Endothelial cell of umbilical vein (primary cell): ENCODE results near the gene DDX52. TPM values are rescaled to one million over a fixed set of nuclear protein-coding genes. Genes with fewer than 3 reads are reported as not detected.

Experiments
- BruUV-seq: library from RNA; stranded (reverse); fragments of 400-500 nt; replicated peaks from 2 replicates; lab custom pipeline; 2021; lab: Mats Ljungman, UMichigan
- CTCF ChIA-PET: fragments of 300-600, 350-600 bp; sonication (Branson Sonifier 250); formaldehyde crosslinking; loops from one replicate; lab custom pipeline; 2021; ENCODE audit warnings: antibody characterized with exemption, inconsistent platforms; lab: Charles Lee
- POLR2A ChIA-PET: fragments of 300-600, 350-600 bp; sonication (Branson Sonifier 250); formaldehyde crosslinking; loops from one replicate; lab custom pipeline; 2021; ENCODE audit warnings: antibody characterized with exemption, inconsistent platforms; lab: Charles Lee
- DNase-seq: peaks from one replicate; pipeline ENCODE4 v3.0.0-alpha.2; 2011; ENCODE audit warnings: low read depth, low spot score
- FAIRE-seq: peaks from 2 replicates; lab custom pipeline; 2011; peaks lifted over from hg19 to GRCh38; lab: Jason Lieb, UNC
- H2AFZ ChIP-seq: 2 replicates; pipeline ENCODE4 v1.6.0; 2012; ENCODE audit warnings: low read depth, low read length, control low read depth, inconsistent platforms
- H3K27ac ChIP-seq: 2 replicates; pipeline ENCODE4 v1.5.1; 2011; ENCODE audit warnings: low read depth, mild to moderate bottlenecking, control low read depth, low read length, moderate library complexity; ENCODE audit not compliant: insufficient read depth
- H3K27me3 ChIP-seq, 2 experiments: 2 replicates each; pipeline versions ENCODE4 v1.6.0 to v1.6.1; 2011; ENCODE audit warnings: low read length in 2 of 2, mixed read lengths in 1 of 2; ENCODE audit not compliant: control insufficient read depth in 2 of 2, insufficient read depth in 2 of 2
- H3K36me3 ChIP-seq, 2 experiments: 2 replicates in 1 of 2; 3 replicates in 1 of 2; pipeline ENCODE4 v1.5.1; 2011; ENCODE audit warnings: low read length in 2 of 2, mild to moderate bottlenecking in 1 of 2, moderate library complexity in 1 of 2; ENCODE audit not compliant: control insufficient read depth in 2 of 2, insufficient read depth in 2 of 2; ENCODE audit errors: extremely low read depth in 1 of 2
- H3K4me1 ChIP-seq: 3 replicates; pipeline ENCODE4 v1.5.1; 2011; ENCODE audit warnings: mild to moderate bottlenecking, low read length; ENCODE audit not compliant: control insufficient read depth, insufficient read depth; ENCODE audit errors: extremely low read depth
- H3K4me2 ChIP-seq: 2 replicates; pipeline ENCODE4 v1.6.1; 2011; ENCODE audit warnings: low read length, control low read depth, mixed read lengths; ENCODE audit not compliant: insufficient read depth
- H3K4me3 ChIP-seq, 3 experiments: fragments of 200-600 bp in 1 of 3; sonication (generic), shearing (Covaris generic) in 1 of 3; replicated peaks in 1 of 3; 2 replicates each; pipeline ENCODE4 v1.5.1; 2011 to 2016; ENCODE audit warnings: control low read depth in 3 of 3, low read length in 3 of 3, mild to moderate bottlenecking in 2 of 3, inconsistent platforms in 1 of 3, low read depth in 1 of 3, moderate library complexity in 1 of 3; ENCODE audit not compliant: insufficient read depth in 1 of 3
- H3K79me2 ChIP-seq: 2 replicates; pipeline ENCODE4 v1.6.0; 2012; ENCODE audit warnings: low read length, inconsistent platforms; ENCODE audit not compliant: control insufficient read depth, insufficient read depth
- H3K9ac ChIP-seq: replicated peaks from 2 replicates; pipeline ENCODE3; 2011; ENCODE audit warnings: low read length, control low read depth; ENCODE audit not compliant: insufficient read depth; ENCODE audit errors: extremely low read depth
- H3K9me1 ChIP-seq: replicated peaks from 3 replicates; pipeline ENCODE4 v1.6.0; 2011; ENCODE audit warnings: mild to moderate bottlenecking, low read length; ENCODE audit not compliant: control insufficient read depth, insufficient read depth; ENCODE audit errors: extremely low read depth
- H3K9me3 ChIP-seq: replicated peaks from 2 replicates; pipeline ENCODE4 v1.5.1; 2012; ENCODE audit warnings: low read length, inconsistent platforms; ENCODE audit not compliant: control insufficient read depth, insufficient read depth
- H4K20me1 ChIP-seq: replicated peaks from 2 replicates; pipeline ENCODE3; 2011; ENCODE audit warnings: mild to moderate bottlenecking, low read length; ENCODE audit not compliant: control insufficient read depth, insufficient read depth; ENCODE audit errors: extremely low read depth
- EZH2 ChIP-seq: IDR thresholded peaks from 2 replicates; pipeline ENCODE4 v1.6.1; 2012; ENCODE audit warnings: borderline replicate concordance, low read depth, mild to moderate bottlenecking, moderate library complexity, low read length, inconsistent platforms; ENCODE audit not compliant: severe bottlenecking
- FOS ChIP-seq: IDR thresholded peaks from 2 replicates; pipeline ENCODE4 v1.6.1; 2011; ENCODE audit warnings: mild to moderate bottlenecking, low read length, moderate library complexity, borderline replicate concordance; ENCODE audit not compliant: insufficient read depth
- GATA2 ChIP-seq: IDR thresholded peaks from 2 replicates; pipeline ENCODE4 v1.7.0; 2011; ENCODE audit warnings: low read depth, mild to moderate bottlenecking, moderate library complexity, mixed read lengths, low read length; ENCODE audit not compliant: insufficient read length, insufficient read depth
- JUN ChIP-seq: IDR thresholded peaks from 2 replicates; pipeline ENCODE4 v1.6.1; 2011; ENCODE audit warnings: borderline replicate concordance, low read depth; ENCODE audit not compliant: insufficient read length, insufficient read depth
- MYC ChIP-seq: IDR thresholded peaks from one replicate; pipeline ENCODE4 v1.6.1; 2011; ENCODE audit warnings: mild to moderate bottlenecking, low read depth, low read length
- POLR2A ChIP-seq: IDR thresholded peaks from 2 replicates; pipeline ENCODE4 v1.6.1; 2012; ENCODE audit warnings: low read depth, mild to moderate bottlenecking, control low read depth, low read length
- POLR2AphosphoS5 ChIP-seq: IDR thresholded peaks from 2 replicates; pipeline ENCODE4 v1.6.1; 2012; ENCODE audit warnings: low read depth, mild to moderate bottlenecking, control low read depth, low read length, moderate library complexity; ENCODE audit not compliant: insufficient read depth
- dilution Hi-C: fragments of 300-500 bp; cut with MboI; formaldehyde crosslinking; loops from one replicate; pipeline ENCODE4 v1.15.0; 2019; ENCODE audit warnings: low sequenced_read_pairs; ENCODE audit not compliant: extremely low pct_ligation_motif_present
- intact Hi-C: fragments of 100-400 bp; cut with micrococcal nuclease; formaldehyde crosslinking; loops from one replicate; pipeline ENCODE4 v1.10.0; 2022
- polyA plus RNA-seq, 4 experiments: library from polyadenylated mRNA; depleted of rRNA in 3 of 4; stranded (reverse) in 3 of 4; unstranded in 1 of 4; fragments of >200 nt; gene quantifications; 2 replicates each; pipeline versions ENCODE4 v1.2.1 to v1.2.3, GENCODE V29; 2011 to 2012; ENCODE audit warnings: missing spikeins in 1 of 4
- total RNA-seq: library from RNA; stranded (reverse); gene quantifications from 2 replicates; pipeline ENCODE4 v1.2.3, GENCODE V29; 2021
- TF ChIP-seq, protein P1 (sequence below): IDR thresholded peaks from 2 replicates; pipeline ENCODE4 v1.6.1; 2011; ENCODE audit not compliant: insufficient read depth, insufficient read length
- TF ChIP-seq, protein P2 (sequence below), 2 donors: IDR thresholded peaks; 1 replicate in 1 of 2; 2 replicates in 1 of 2; pipeline ENCODE4 v1.5.1; 2011; ENCODE audit warnings: low read length in 2 of 2, mild to moderate bottlenecking in 2 of 2, moderate library complexity in 2 of 2, control low read depth in 1 of 2, inconsistent platforms in 1 of 2, low read depth in 1 of 2; ENCODE audit not compliant: insufficient read depth in 1 of 2; ENCODE audit errors: extremely low read depth in 1 of 2

Gene DDX52
- total and polyA plus RNA-seq, 2 donors (not counting 3 experiments of a cell fraction or from before 2014, with no cell fraction given): 12.5 to 58.4 TPM

DNA sequence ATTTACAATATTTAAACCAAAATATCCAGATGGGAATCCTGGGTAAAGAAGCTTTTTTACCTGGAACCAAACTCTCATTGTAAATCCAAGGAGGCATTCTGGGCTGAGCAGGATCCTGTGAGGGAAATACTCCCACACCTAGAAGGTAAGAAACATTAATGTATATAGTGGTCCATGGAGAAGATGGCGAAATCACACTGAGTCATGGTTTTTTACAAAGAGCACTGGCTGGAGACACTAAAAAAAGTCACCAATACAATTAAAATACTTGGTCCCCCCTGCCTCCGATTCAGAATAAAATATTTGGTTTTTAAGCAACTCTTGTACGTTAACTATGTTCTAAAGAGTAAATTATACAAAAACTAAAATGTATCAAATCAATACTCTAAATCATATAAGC is 67.0 kb downstream of the DDX52 start:
- dilution Hi-C loops: no loop called here
- Histone ChIP-seq H3K9me1 (no peaks in the 10 kb centered on the region), H3K27ac (no peak overlapping the region), H3K4me2 (no peak overlapping the region), H2AFZ (no peak overlapping the region), H4K20me1 (no peaks in the 10 kb centered on the region), H3K9me3 (no peaks in the 10 kb centered on the region), H3K36me3 (peaks cover 4 to 13% of the 10 kb centered on the region in 2 experiments), H3K4me3 (no peak overlapping the region), H3K27me3 (no peaks in the 10 kb centered on the region), H3K4me1 (no peaks in the 10 kb centered on the region), H3K9ac (no peak overlapping the region), H3K79me2 (no peaks in the 10 kb centered on the region)
- intact Hi-C loops: no loop called here
- no peak for FAIRE-seq
- TF ChIP-seq FOS: no peak
- TF ChIP-seq, protein P1, sequence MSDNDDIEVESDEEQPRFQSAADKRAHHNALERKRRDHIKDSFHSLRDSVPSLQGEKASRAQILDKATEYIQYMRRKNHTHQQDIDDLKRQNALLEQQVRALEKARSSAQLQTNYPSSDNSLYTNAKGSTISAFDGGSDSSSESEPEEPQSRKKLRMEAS: no peak
- TF ChIP-seq, protein P2, sequence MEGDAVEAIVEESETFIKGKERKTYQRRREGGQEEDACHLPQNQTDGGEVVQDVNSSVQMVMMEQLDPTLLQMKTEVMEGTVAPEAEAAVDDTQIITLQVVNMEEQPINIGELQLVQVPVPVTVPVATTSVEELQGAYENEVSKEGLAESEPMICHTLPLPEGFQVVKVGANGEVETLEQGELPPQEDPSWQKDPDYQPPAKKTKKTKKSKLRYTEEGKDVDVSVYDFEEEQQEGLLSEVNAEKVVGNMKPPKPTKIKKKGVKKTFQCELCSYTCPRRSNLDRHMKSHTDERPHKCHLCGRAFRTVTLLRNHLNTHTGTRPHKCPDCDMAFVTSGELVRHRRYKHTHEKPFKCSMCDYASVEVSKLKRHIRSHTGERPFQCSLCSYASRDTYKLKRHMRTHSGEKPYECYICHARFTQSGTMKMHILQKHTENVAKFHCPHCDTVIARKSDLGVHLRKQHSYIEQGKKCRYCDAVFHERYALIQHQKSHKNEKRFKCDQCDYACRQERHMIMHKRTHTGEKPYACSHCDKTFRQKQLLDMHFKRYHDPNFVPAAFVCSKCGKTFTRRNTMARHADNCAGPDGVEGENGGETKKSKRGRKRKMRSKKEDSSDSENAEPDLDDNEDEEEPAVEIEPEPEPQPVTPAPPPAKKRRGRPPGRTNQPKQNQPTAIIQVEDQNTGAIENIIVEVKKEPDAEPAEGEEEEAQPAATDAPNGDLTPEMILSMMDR (IDR thresholded peaks at IDR 0.05; ENCODE audit: extremely low read depth in 1 of 2, insufficient read depth in 1 of 2, low read depth in 1 of 2, low read length in 2 of 2): no peak
- TF ChIP-seq GATA2: no peak
- TF ChIP-seq MYC: no peak
- TF ChIP-seq POLR2AphosphoS5: no peak
- TF ChIP-seq POLR2A: no peak
- TF ChIP-seq JUN: no peak
- no peak for TF ChIP-seq EZH2
- no peak for DNase-seq
- POLR2A ChIA-PET: no interaction called here
- BruUV-seq: no TSS peak
- CTCF ChIA-PET: no interaction called here
